WTC11 (cell line): ENCODE measurements around the gene ASB2. TPM values are rescaled to one million over a fixed set of nuclear protein-coding genes. Genes with fewer than 3 reads are reported as not detected.

Experiments used
- ATAC-seq: fragments of 200-7000 bp; cut with Tn5 transposase; 2 replicates; pipeline ENCODE4 v1.10.0; 2021; ENCODE audit warnings: mild to moderate bottlenecking, moderate library complexity
- CTCF ChIA-PET: fragments of 300-600 bp; sonication (Branson Sonifier 250); formaldehyde crosslinking; loops from one replicate; lab custom pipeline; 2021; ENCODE audit warnings: antibody characterized with exemption; lab: Charles Lee
- POLR2A ChIA-PET: fragments of 350-600 bp; sonication (Branson Sonifier 250); formaldehyde crosslinking; loops from one replicate; lab custom pipeline; 2021; ENCODE audit warnings: antibody characterized with exemption; lab: Charles Lee
- DNase-seq: peaks from one replicate; pipeline ENCODE4 v3.0.0; 2021; ENCODE audit warnings: low spot score
- H3K27ac Mint-ChIP-seq: 2 replicates; pipeline ENCODE4 v1.8.0; 2021; ENCODE audit warnings: mixed read lengths
- H3K27me3 Mint-ChIP-seq: 2 replicates; pipeline ENCODE4 v1.8.0; 2021; ENCODE audit warnings: low read depth, mild to moderate bottlenecking, moderate library complexity, mixed read lengths
- H3K36me3 Mint-ChIP-seq: 2 replicates; pipeline ENCODE4 v1.8.0; 2021; ENCODE audit warnings: mixed read lengths
- H3K4me1 Mint-ChIP-seq: 2 replicates; pipeline ENCODE4 v1.8.0; 2022; ENCODE audit warnings: mixed read lengths
- H3K4me3 Mint-ChIP-seq: 2 replicates; pipeline ENCODE4 v1.8.0; 2021; ENCODE audit warnings: mild to moderate bottlenecking, moderate library complexity, mixed read lengths
- H3K9me3 Mint-ChIP-seq: 2 replicates; pipeline ENCODE4 v1.8.0; 2021; ENCODE audit warnings: mixed read lengths
- ATF1 ChIP-seq: sonication (generic); formaldehyde crosslinking; IDR thresholded peaks from 2 replicates; pipeline ENCODE4 v1.8.1; 2023; ENCODE audit warnings: mild to moderate bottlenecking, moderate library complexity, missing genetic modification reagents
- EMX1 ChIP-seq: fragments of 250-450 bp; sonication (Bioruptor Pico); IDR thresholded peaks from 2 replicates; pipeline ENCODE4 v1.8.0; 2021; ENCODE audit warnings: mild to moderate bottlenecking
- FOXJ3 ChIP-seq: sonication (generic); formaldehyde crosslinking; IDR thresholded peaks from 2 replicates; pipeline ENCODE4 v1.9.0; 2021; ENCODE audit warnings: missing genetic modification reagents, mild to moderate bottlenecking, borderline replicate concordance
- FOXP1 ChIP-seq: sonication (generic); formaldehyde crosslinking; IDR thresholded peaks from 2 replicates; pipeline ENCODE4 v1.8.0; 2022; ENCODE audit warnings: missing genetic modification reagents, mild to moderate bottlenecking, moderate library complexity, borderline replicate concordance
- GTF2I ChIP-seq: fragments of 250-450 bp; sonication (Bioruptor Pico); conservative IDR thresholded peaks from 2 replicates; pipeline ENCODE4 v1.4.0; 2021; ENCODE audit warnings: mild to moderate bottlenecking
- JUN ChIP-seq: sonication (generic); formaldehyde crosslinking; IDR thresholded peaks from 2 replicates; pipeline ENCODE4 v1.8.0; 2023; ENCODE audit warnings: mild to moderate bottlenecking, missing genetic modification reagents
- RORB ChIP-seq: fragments of 250-450 bp; sonication (Bioruptor Pico); IDR thresholded peaks from 2 replicates; pipeline ENCODE4 v1.9.0; 2021; ENCODE audit warnings: mild to moderate bottlenecking
- SOX15 ChIP-seq: fragments of 250-450 bp; sonication (Bioruptor Pico); IDR thresholded peaks from 2 replicates; pipeline ENCODE4 v1.9.0; 2021; ENCODE audit warnings: mild to moderate bottlenecking
- SP1 ChIP-seq: sonication (generic); formaldehyde crosslinking; conservative IDR thresholded peaks from 2 replicates; pipeline ENCODE4 v1.8.1; 2022; ENCODE audit warnings: missing genetic modification reagents
- ZBTB21 ChIP-seq: sonication (generic); formaldehyde crosslinking; IDR thresholded peaks from 2 replicates; pipeline ENCODE4 v1.8.1; 2023; ENCODE audit warnings: mild to moderate bottlenecking, missing genetic modification reagents, borderline replicate concordance
- ZNF232 ChIP-seq: sonication (generic); formaldehyde crosslinking; IDR thresholded peaks from 2 replicates; pipeline ENCODE4 v1.8.0; 2022; ENCODE audit warnings: mild to moderate bottlenecking, missing genetic modification reagents
- ZNF317 ChIP-seq: sonication (generic); formaldehyde crosslinking; IDR thresholded peaks from 2 replicates; pipeline ENCODE4 v1.8.1; 2023; ENCODE audit warnings: low read depth, mild to moderate bottlenecking, moderate library complexity, missing genetic modification reagents, borderline replicate concordance
- ZNF423 ChIP-seq: fragments of 250-450 bp; sonication (Bioruptor Pico); IDR thresholded peaks from 2 replicates; pipeline ENCODE4 v2.1.2; 2022; ENCODE audit warnings: mild to moderate bottlenecking, moderate library complexity
- total RNA-seq: library from RNA; stranded (reverse); gene quantifications from 3 replicates; pipeline ENCODE4 v1.2.3, GENCODE V29; 2021
- TF ChIP-seq, protein P1 (sequence below): fragments of 250-450 bp; sonication (Bioruptor Pico); IDR thresholded peaks from 2 replicates; pipeline ENCODE4 v1.9.0; 2021; ENCODE audit warnings: mild to moderate bottlenecking
- TF ChIP-seq, protein P2 (sequence below): sonication (generic); formaldehyde crosslinking; IDR thresholded peaks from 2 replicates; pipeline ENCODE4 v1.8.1; 2022; ENCODE audit warnings: missing genetic modification reagents, borderline replicate concordance
- TF ChIP-seq, protein P3 (sequence below): sonication (generic); formaldehyde crosslinking; IDR thresholded peaks from 2 replicates; pipeline ENCODE4 v1.8.1; 2023; ENCODE audit warnings: mild to moderate bottlenecking, missing genetic modification reagents, moderate library complexity
- TF ChIP-seq, protein P4 (sequence below): sonication (generic); formaldehyde crosslinking; IDR thresholded peaks from 2 replicates; pipeline ENCODE4 v1.8.1; 2023; ENCODE audit warnings: mild to moderate bottlenecking, missing genetic modification reagents, moderate library complexity
- TF ChIP-seq, protein P5 (sequence below): fragments of 250-450 bp; sonication (Bioruptor Pico); IDR thresholded peaks from 2 replicates; pipeline ENCODE4 v1.9.0; 2021; ENCODE audit warnings: mild to moderate bottlenecking, borderline replicate concordance
- TF ChIP-seq, protein P6 (sequence below): fragments of 250-450 bp; sonication (Bioruptor Pico); IDR thresholded peaks from 2 replicates; pipeline ENCODE4 v2.1.2; 2022; ENCODE audit warnings: mild to moderate bottlenecking, moderate library complexity
- TF ChIP-seq, protein P7 (sequence below): sonication (generic); formaldehyde crosslinking; IDR thresholded peaks from 2 replicates; pipeline ENCODE4 v1.8.1; 2023; ENCODE audit warnings: mild to moderate bottlenecking, missing genetic modification reagents
- TF ChIP-seq, protein P8 (sequence below): sonication (generic); formaldehyde crosslinking; conservative IDR thresholded peaks from 2 replicates; pipeline ENCODE4 v1.8.1; 2022; ENCODE audit warnings: mild to moderate bottlenecking, missing genetic modification reagents

ASB2 gene
- total RNA-seq, 1 experiment from 2014 or later, result 0.37 TPM

DNA sequence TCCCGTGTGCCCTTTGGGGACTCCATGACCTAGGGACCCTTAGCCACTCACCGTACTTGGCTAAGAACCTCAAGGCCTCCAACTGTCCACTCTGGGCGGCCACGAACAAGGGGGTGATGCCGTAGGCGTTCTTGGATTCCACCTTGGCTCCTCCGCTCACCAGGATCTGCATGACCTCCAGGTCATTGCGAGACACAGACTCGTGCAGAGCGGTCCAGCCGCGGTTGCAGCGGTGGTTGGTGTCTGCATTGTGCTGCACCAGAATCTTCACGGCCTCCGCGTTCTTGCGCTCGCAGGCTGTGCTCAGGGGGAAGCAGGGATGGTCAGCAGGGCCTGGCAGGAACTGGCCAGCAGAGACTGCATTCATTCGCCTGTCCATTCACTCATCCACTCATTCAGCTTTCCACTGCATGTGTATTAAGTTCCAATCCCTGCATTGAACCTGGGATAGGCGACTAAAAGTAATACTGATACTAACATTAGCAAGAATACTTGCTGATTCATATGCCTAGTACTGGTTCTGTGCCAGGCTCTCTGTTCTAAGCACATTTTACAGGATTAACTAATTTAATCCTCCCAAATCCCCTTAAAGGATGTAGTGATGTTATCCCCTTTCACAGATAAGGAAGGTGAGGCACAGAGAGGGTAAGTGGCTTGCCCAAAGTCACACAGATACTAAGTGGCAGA, 25.3 kb downstream of the ASB2 start:
- no peak overlapping the region for H3K27ac Mint-ChIP-seq
- ATAC-seq (no peak), DNase-seq (no peak)
- H3K27me3 Mint-ChIP-seq, result no peaks in the 10 kb centered on the region
- no peak overlapping the region for H3K4me3 Mint-ChIP-seq
- TF ChIP-seq, protein P1, sequence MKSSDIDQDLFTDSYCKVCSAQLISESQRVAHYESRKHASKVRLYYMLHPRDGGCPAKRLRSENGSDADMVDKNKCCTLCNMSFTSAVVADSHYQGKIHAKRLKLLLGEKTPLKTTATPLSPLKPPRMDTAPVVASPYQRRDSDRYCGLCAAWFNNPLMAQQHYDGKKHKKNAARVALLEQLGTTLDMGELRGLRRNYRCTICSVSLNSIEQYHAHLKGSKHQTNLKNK (CRISPR knock-in tag), result no peak
- TF ChIP-seq ZNF317 (CRISPR knock-in tag), result no peak
- no peak for TF ChIP-seq ZBTB21
- no peak for TF ChIP-seq SP1 (CRISPR knock-in tag)
- no peak for TF ChIP-seq ZNF232 (CRISPR knock-in tag)
- no peak for TF ChIP-seq RORB (CRISPR knock-in tag)
- TF ChIP-seq, protein P2, sequence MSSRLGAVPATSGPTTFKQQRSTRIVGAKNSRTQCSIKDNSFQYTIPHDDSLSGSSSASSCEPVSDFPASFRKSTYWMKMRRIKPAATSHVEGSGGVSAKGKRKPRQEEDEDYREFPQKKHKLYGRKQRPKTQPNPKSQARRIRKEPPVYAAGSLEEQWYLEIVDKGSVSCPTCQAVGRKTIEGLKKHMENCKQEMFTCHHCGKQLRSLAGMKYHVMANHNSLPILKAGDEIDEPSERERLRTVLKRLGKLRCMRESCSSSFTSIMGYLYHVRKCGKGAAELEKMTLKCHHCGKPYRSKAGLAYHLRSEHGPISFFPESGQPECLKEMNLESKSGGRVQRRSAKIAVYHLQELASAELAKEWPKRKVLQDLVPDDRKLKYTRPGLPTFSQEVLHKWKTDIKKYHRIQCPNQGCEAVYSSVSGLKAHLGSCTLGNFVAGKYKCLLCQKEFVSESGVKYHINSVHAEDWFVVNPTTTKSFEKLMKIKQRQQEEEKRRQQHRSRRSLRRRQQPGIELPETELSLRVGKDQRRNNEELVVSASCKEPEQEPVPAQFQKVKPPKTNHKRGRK (CRISPR knock-in tag), result no peak
- TF ChIP-seq, protein P3, sequence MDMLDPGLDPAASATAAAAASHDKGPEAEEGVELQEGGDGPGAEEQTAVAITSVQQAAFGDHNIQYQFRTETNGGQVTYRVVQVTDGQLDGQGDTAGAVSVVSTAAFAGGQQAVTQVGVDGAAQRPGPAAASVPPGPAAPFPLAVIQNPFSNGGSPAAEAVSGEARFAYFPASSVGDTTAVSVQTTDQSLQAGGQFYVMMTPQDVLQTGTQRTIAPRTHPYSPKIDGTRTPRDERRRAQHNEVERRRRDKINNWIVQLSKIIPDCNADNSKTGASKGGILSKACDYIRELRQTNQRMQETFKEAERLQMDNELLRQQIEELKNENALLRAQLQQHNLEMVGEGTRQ, result no peak
- no peak for TF ChIP-seq SOX15
- no peaks in the 10 kb centered on the region for H3K36me3 Mint-ChIP-seq
- peaks cover 25% of the 10 kb centered on the region for H3K4me1 Mint-ChIP-seq
- ChIA-PET POLR2A (no interaction called here), CTCF (interaction anchor here (0.6 to 5.9 kb wide), 3 partner anchors 11 to 186 kb away, joined by 3 to 66 read pairs (median 5); no protein-coding TSS in a partner anchor)
- no peaks in the 10 kb centered on the region for H3K9me3 Mint-ChIP-seq

DNA sequence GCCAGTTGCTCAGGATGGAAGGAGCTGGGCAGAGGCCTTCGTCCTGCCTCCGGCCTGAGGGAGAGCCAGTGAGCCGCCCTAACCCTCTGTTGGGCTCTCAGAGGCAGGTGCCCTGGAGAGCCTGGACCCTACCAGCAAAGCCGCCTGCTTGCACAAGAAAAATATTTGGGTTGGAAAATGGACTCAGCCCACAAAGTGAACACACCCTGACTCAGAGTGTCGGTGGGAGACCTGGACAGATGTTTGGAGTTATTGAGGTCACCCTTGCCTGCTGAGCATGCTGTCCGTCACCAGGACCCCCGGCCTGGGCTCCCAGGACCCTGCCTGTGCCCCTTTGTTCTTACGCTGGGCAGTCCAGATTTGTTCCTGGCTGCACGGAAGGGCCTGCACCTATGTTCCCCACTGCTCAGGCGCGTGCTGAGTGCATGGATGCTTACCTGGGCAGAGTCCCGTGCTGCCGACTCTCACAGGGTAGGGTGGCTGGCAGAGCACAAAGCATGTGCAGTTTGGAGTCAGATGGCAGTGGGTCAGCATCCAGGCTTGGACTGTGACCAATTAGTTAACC, 26.8 kb downstream of the ASB2 start:
- no peak for ATAC-seq
- Mint-ChIP-seq H3K36me3 (no peaks in the 10 kb centered on the region), H3K27me3 (no peaks in the 10 kb centered on the region), H3K4me3 (no peak overlapping the region), H3K27ac (no peak overlapping the region), H3K4me1 (peaks cover 17% of the 10 kb centered on the region), H3K9me3 (no peaks in the 10 kb centered on the region)
- ChIA-PET POLR2A (no interaction called here), CTCF (interaction anchor here (1.2 to 5.9 kb wide), 3 partner anchors 10 to 187 kb away, joined by 4 to 66 read pairs (median 5); no protein-coding TSS in a partner anchor)
- no peak for DNase-seq
- TF ChIP-seq, protein P4, sequence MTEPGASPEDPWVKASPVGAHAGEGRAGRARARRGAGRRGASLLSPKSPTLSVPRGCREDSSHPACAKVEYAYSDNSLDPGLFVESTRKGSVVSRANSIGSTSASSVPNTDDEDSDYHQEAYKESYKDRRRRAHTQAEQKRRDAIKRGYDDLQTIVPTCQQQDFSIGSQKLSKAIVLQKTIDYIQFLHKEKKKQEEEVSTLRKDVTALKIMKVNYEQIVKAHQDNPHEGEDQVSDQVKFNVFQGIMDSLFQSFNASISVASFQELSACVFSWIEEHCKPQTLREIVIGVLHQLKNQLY, result no peak
- TF ChIP-seq EMX1 (no peak), JUN (CRISPR knock-in tag) (no peak), ATF1 (no peak), GTF2I (CRISPR knock-in tag) (no peak), FOXJ3 (CRISPR knock-in tag) (no peak), RORB (CRISPR knock-in tag) (no peak), ZNF423 (CRISPR knock-in tag) (no peak), FOXP1 (CRISPR knock-in tag) (no peak)
- TF ChIP-seq, protein P5, sequence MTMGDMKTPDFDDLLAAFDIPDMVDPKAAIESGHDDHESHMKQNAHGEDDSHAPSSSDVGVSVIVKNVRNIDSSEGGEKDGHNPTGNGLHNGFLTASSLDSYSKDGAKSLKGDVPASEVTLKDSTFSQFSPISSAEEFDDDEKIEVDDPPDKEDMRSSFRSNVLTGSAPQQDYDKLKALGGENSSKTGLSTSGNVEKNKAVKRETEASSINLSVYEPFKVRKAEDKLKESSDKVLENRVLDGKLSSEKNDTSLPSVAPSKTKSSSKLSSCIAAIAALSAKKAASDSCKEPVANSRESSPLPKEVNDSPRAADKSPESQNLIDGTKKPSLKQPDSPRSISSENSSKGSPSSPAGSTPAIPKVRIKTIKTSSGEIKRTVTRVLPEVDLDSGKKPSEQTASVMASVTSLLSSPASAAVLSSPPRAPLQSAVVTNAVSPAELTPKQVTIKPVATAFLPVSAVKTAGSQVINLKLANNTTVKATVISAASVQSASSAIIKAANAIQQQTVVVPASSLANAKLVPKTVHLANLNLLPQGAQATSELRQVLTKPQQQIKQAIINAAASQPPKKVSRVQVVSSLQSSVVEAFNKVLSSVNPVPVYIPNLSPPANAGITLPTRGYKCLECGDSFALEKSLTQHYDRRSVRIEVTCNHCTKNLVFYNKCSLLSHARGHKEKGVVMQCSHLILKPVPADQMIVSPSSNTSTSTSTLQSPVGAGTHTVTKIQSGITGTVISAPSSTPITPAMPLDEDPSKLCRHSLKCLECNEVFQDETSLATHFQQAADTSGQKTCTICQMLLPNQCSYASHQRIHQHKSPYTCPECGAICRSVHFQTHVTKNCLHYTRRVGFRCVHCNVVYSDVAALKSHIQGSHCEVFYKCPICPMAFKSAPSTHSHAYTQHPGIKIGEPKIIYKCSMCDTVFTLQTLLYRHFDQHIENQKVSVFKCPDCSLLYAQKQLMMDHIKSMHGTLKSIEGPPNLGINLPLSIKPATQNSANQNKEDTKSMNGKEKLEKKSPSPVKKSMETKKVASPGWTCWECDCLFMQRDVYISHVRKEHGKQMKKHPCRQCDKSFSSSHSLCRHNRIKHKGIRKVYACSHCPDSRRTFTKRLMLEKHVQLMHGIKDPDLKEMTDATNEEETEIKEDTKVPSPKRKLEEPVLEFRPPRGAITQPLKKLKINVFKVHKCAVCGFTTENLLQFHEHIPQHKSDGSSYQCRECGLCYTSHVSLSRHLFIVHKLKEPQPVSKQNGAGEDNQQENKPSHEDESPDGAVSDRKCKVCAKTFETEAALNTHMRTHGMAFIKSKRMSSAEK (CRISPR knock-in tag), result no peak
- TF ChIP-seq, protein P6, sequence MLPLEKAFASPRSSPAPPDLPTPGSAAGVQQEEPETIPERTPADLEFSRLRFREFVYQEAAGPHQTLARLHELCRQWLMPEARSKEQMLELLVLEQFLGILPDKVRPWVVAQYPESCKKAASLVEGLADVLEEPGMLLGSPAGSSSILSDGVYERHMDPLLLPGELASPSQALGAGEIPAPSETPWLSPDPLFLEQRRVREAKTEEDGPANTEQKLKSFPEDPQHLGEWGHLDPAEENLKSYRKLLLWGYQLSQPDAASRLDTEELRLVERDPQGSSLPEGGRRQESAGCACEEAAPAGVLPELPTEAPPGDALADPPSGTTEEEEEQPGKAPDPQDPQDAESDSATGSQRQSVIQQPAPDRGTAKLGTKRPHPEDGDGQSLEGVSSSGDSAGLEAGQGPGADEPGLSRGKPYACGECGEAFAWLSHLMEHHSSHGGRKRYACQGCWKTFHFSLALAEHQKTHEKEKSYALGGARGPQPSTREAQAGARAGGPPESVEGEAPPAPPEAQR, result no peak
- TF ChIP-seq, protein P7, sequence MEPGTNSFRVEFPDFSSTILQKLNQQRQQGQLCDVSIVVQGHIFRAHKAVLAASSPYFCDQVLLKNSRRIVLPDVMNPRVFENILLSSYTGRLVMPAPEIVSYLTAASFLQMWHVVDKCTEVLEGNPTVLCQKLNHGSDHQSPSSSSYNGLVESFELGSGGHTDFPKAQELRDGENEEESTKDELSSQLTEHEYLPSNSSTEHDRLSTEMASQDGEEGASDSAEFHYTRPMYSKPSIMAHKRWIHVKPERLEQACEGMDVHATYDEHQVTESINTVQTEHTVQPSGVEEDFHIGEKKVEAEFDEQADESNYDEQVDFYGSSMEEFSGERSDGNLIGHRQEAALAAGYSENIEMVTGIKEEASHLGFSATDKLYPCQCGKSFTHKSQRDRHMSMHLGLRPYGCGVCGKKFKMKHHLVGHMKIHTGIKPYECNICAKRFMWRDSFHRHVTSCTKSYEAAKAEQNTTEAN (CRISPR knock-in tag), result no peak
- TF ChIP-seq, protein P1 (CRISPR knock-in tag), result no peak
- TF ChIP-seq, protein P8, sequence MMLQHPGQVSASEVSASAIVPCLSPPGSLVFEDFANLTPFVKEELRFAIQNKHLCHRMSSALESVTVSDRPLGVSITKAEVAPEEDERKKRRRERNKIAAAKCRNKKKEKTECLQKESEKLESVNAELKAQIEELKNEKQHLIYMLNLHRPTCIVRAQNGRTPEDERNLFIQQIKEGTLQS, result no peak
